Caco-2 (cell line): ENCODE measurements around the gene C18orf63. TPM values are rescaled to one million over a fixed set of nuclear protein-coding genes. Genes with fewer than 3 reads are reported as not detected.

Experiments
- BruUV-seq: library from RNA; stranded (reverse); fragments of 400-500 nt; replicated peaks from 2 replicates; lab custom pipeline; 2021; lab: Mats Ljungman, UMichigan
- CTCF ChIA-PET: fragments of 300-600 bp; sonication (Branson Sonifier 250); formaldehyde crosslinking; loops from one replicate; lab custom pipeline; 2022; ENCODE audit warnings: antibody characterized with exemption; lab: Charles Lee
- POLR2A ChIA-PET: fragments of 300-600 bp; sonication (Branson Sonifier 250); formaldehyde crosslinking; loops from one replicate; lab custom pipeline; 2022; ENCODE audit warnings: antibody characterized with exemption; lab: Charles Lee
- DNase-seq, 2 experiments: peaks; one replicate each; pipeline versions ENCODE4 v3.0.0 to v3.0.0-alpha.2; 2020 to 2022
- H3K27me3 ChIP-seq: replicated peaks from 2 replicates; pipeline ENCODE4 v1.6.0; 2011; ENCODE audit warnings: low read length; ENCODE audit not compliant: control insufficient read depth, insufficient read depth
- H3K36me3 ChIP-seq: 2 replicates; pipeline ENCODE4 v1.5.1; 2011; ENCODE audit warnings: low read length; ENCODE audit not compliant: control insufficient read depth, insufficient read depth
- H3K4me1 ChIP-seq: fragments of 250-450 bp; sonication (Bioruptor Pico); 2 replicates; pipeline ENCODE4 v1.5.1; 2020; ENCODE audit warnings: mild to moderate bottlenecking
- H3K4me3 ChIP-seq: 2 replicates; pipeline ENCODE4 v1.5.1; 2011; ENCODE audit warnings: low read depth, mild to moderate bottlenecking, control low read depth, low read length
- H3K9me3 ChIP-seq: fragments of 250-450 bp; sonication (Bioruptor Pico); 2 replicates; pipeline ENCODE4 v1.5.1; 2020; ENCODE audit warnings: mild to moderate bottlenecking, moderate library complexity
- H3K27ac Mint-ChIP-seq: one replicate; pipeline ENCODE4 v1.8.0; 2022; ENCODE audit warnings: mixed read lengths; ENCODE audit not compliant: unreplicated experiment
- H3K27me3 Mint-ChIP-seq: one replicate; pipeline ENCODE4 v1.8.0; 2022; ENCODE audit warnings: mixed read lengths; ENCODE audit not compliant: insufficient read depth, unreplicated experiment
- H3K36me3 Mint-ChIP-seq: one replicate; pipeline ENCODE4 v1.8.0; 2022; ENCODE audit warnings: mild to moderate bottlenecking, mixed read lengths; ENCODE audit not compliant: insufficient read depth, unreplicated experiment
- H3K4me1 Mint-ChIP-seq: one replicate; pipeline ENCODE4 v1.8.0; 2022; ENCODE audit warnings: low read depth, mixed read lengths; ENCODE audit not compliant: unreplicated experiment
- H3K4me3 Mint-ChIP-seq: one replicate; pipeline ENCODE4 v1.8.0; 2022; ENCODE audit warnings: mild to moderate bottlenecking, moderate library complexity, mixed read lengths; ENCODE audit not compliant: unreplicated experiment
- H3K9me3 Mint-ChIP-seq: one replicate; pipeline ENCODE4 v1.8.0; 2022; ENCODE audit warnings: mixed read lengths; ENCODE audit not compliant: unreplicated experiment
- CTCF ChIP-seq, 2 experiments: fragments of 200-600 bp in 1 of 2; IDR thresholded peaks; 1 replicate in 1 of 2; 2 replicates in 1 of 2; pipeline versions ENCODE4 v1.5.1 to v1.8.0; 2011 to 2022; ENCODE audit warnings: antibody characterized with exemption in 1 of 2, control low read depth in 1 of 2, inconsistent platforms in 1 of 2, low read depth in 1 of 2, low read length in 1 of 2, mild to moderate bottlenecking in 1 of 2, moderate library complexity in 1 of 2; ENCODE audit not compliant: insufficient read depth in 1 of 2, severe bottlenecking in 1 of 2, unreplicated experiment in 1 of 2
- intact Hi-C: fragments of 100-400 bp; cut with micrococcal nuclease; formaldehyde crosslinking; loops from one replicate; pipeline ENCODE4 v1.10.0; 2022; ENCODE audit not compliant: unreplicated experiment
- total RNA-seq: library from RNA; stranded (reverse); gene quantifications from 2 replicates; pipeline ENCODE4 v1.2.3, GENCODE V29; 2022

C18orf63 gene
- total RNA-seq, 1 experiment from 2014 or later: not detected

- H3K27ac Mint-ChIP-seq: no peak overlapping the region
- TF ChIP-seq CTCF (IDR thresholded peaks at IDR 0.05; ENCODE audit: insufficient read depth in 1 of 2, low read depth in 1 of 2, low read length in 1 of 2, severe bottlenecking in 1 of 2, unreplicated experiment in 1 of 2): no peak
- H3K4me3 Mint-ChIP-seq: no peak overlapping the region
- H3K27me3 ChIP-seq: no peaks in the 10 kb centered on the region
- H3K36me3 ChIP-seq: no peaks in the 10 kb centered on the region
- H3K9me3 ChIP-seq: no peaks in the 10 kb centered on the region
- no peaks in the 10 kb centered on the region for H3K4me1 ChIP-seq
- CTCF ChIA-PET: no interaction called here
- no TSS peak for BruUV-seq
- no peaks in the 10 kb centered on the region for H3K36me3 Mint-ChIP-seq
- no peak for DNase-seq
- no peaks in the 10 kb centered on the region for H3K27me3 Mint-ChIP-seq
- intact Hi-C loops: no loop called here
- no peak overlapping the region for H3K4me3 ChIP-seq
- no peaks in the 10 kb centered on the region for H3K9me3 Mint-ChIP-seq
- POLR2A ChIA-PET: no interaction called here
- H3K4me1 Mint-ChIP-seq: no peaks in the 10 kb centered on the region
These were observed 66.9 kb downstream of the C18orf63 start for GRCh38 chr18:74382481-74383017.

GRCh38 chr18:74387383-74387782 is 71.7 kb downstream of the C18orf63 start:
- no peak for DNase-seq
- POLR2A ChIA-PET: no interaction called here
- intact Hi-C loops: no loop called here
- H3K9me3 Mint-ChIP-seq: no peaks in the 10 kb centered on the region
- H3K27me3 Mint-ChIP-seq: no peaks in the 10 kb centered on the region
- no TSS peak for BruUV-seq
- no peak overlapping the region for H3K27ac Mint-ChIP-seq
- CTCF ChIA-PET: interaction anchor here (1.2 kb wide), 1 partner anchor 164 kb away, joined by 4 read pairs; no protein-coding TSS in a partner anchor
- no peak overlapping the region for H3K4me3 ChIP-seq
- H3K4me3 Mint-ChIP-seq: no peak overlapping the region
- H3K27me3 ChIP-seq: no peaks in the 10 kb centered on the region
- H3K4me1 Mint-ChIP-seq: no peaks in the 10 kb centered on the region
- no peak for TF ChIP-seq CTCF (IDR thresholded peaks at IDR 0.05; ENCODE audit: insufficient read depth in 1 of 2, low read depth in 1 of 2, low read length in 1 of 2, severe bottlenecking in 1 of 2, unreplicated experiment in 1 of 2)
- no peaks in the 10 kb centered on the region for H3K9me3 ChIP-seq
- H3K36me3 Mint-ChIP-seq: no peaks in the 10 kb centered on the region
- H3K36me3 ChIP-seq: no peaks in the 10 kb centered on the region
- no peaks in the 10 kb centered on the region for H3K4me1 ChIP-seq

- Mint-ChIP-seq H3K9me3 (no peaks in the 10 kb centered on the region), H3K4me1 (no peaks in the 10 kb centered on the region), H3K27me3 (peaks cover 3% of the 10 kb centered on the region), H3K27ac (no peak overlapping the region), H3K36me3 (no peaks in the 10 kb centered on the region), H3K4me3 (no peak overlapping the region)
- Histone ChIP-seq H3K36me3 (no peaks in the 10 kb centered on the region), H3K4me1 (no peaks in the 10 kb centered on the region), H3K9me3 (no peaks in the 10 kb centered on the region), H3K27me3 (no peaks in the 10 kb centered on the region), H3K4me3 (no peak overlapping the region)
- intact Hi-C loops: no loop called here
- no TSS peak for BruUV-seq
- no peak for TF ChIP-seq CTCF (IDR thresholded peaks at IDR 0.05; ENCODE audit: insufficient read depth in 1 of 2, low read depth in 1 of 2, low read length in 1 of 2, severe bottlenecking in 1 of 2, unreplicated experiment in 1 of 2)
- no peak for DNase-seq
- ChIA-PET POLR2A (no interaction called here), CTCF (no interaction called here)
These were observed 72.6 kb downstream of the C18orf63 start for GRCh38 chr18:74388227-74388626.
